GM23248 (cell line): ENCODE measurements around the gene KRT84. TPM values are rescaled to one million over a fixed set of nuclear protein-coding genes. Genes with fewer than 3 reads are reported as not detected.

ENCODE experiments used
- DNase-seq: peaks from one replicate; pipeline ENCODE4 v3.0.0-alpha.2; 2015
- H2AFZ ChIP-seq: fragments of 200-600 bp; sonication (generic); 2 replicates; pipeline ENCODE4 v1.6.1; 2016; ENCODE audit warnings: antibody characterized with exemption
- H3F3A ChIP-seq: fragments of 200-600 bp; sonication (generic); 2 replicates; pipeline ENCODE4 v1.6.1; 2016; ENCODE audit warnings: mild to moderate bottlenecking, antibody characterized with exemption, mixed run types; ENCODE audit not compliant: insufficient read depth
- H3K27ac ChIP-seq: fragments of 200-600 bp; sonication (generic); 2 replicates; pipeline ENCODE4 v1.5.1; 2016; ENCODE audit warnings: mild to moderate bottlenecking
- H3K27me3 ChIP-seq: fragments of 200-600 bp; sonication (generic); replicated peaks from 2 replicates; pipeline ENCODE4 v1.6.1; 2016; ENCODE audit warnings: mild to moderate bottlenecking; ENCODE audit not compliant: insufficient read depth
- H3K36me3 ChIP-seq: fragments of 200-600 bp; sonication (generic); 2 replicates; pipeline ENCODE4 v1.6.1; 2016; ENCODE audit warnings: low read depth, mild to moderate bottlenecking
- H3K4me1 ChIP-seq: fragments of 200-600 bp; sonication (generic); 2 replicates; pipeline ENCODE4 v1.6.1; 2016; ENCODE audit warnings: mild to moderate bottlenecking; ENCODE audit not compliant: insufficient read depth
- H3K4me2 ChIP-seq: fragments of 200-600 bp; sonication (generic); one replicate; pipeline ENCODE4 v1.6.1; 2016; ENCODE audit warnings: mild to moderate bottlenecking; ENCODE audit not compliant: unreplicated experiment
- H3K4me3 ChIP-seq: fragments of 200-600 bp; sonication (generic); 2 replicates; pipeline ENCODE4 v1.5.1; 2016; ENCODE audit warnings: mild to moderate bottlenecking
- H3K79me2 ChIP-seq: fragments of 200-600 bp; sonication (generic); 2 replicates; pipeline ENCODE4 v1.6.1; 2016; ENCODE audit warnings: mild to moderate bottlenecking; ENCODE audit not compliant: insufficient read depth
- H3K9ac ChIP-seq: fragments of 200-600 bp; sonication (generic); 2 replicates; pipeline ENCODE4 v1.6.1; 2016; ENCODE audit warnings: mild to moderate bottlenecking
- H3K9me2 ChIP-seq: fragments of 200-600 bp; sonication (generic); 2 replicates; pipeline ENCODE4 v1.6.1; 2016; ENCODE audit warnings: mixed run types, mild to moderate bottlenecking, moderate library complexity; ENCODE audit not compliant: insufficient read depth
- H3K9me3 ChIP-seq: fragments of 200-600 bp; sonication (generic); one replicate; pipeline ENCODE4 v1.6.1; 2017; ENCODE audit warnings: low read depth
- H4K20me1 ChIP-seq: fragments of 200-600 bp; sonication (generic); 2 replicates; pipeline ENCODE4 v1.6.0; 2016; ENCODE audit not compliant: insufficient read depth
- EZH2 ChIP-seq: fragments of 200-600 bp; sonication (generic); IDR thresholded peaks from 2 replicates; pipeline ENCODE4 v1.6.1; 2018; ENCODE audit warnings: antibody characterized with exemption, mild to moderate bottlenecking; ENCODE audit not compliant: insufficient read depth, poor library complexity, severe bottlenecking
- EZH2phosphoT487 ChIP-seq: fragments of 200-600 bp; sonication (generic); IDR thresholded peaks from 2 replicates; pipeline ENCODE4 v1.6.1; 2018; ENCODE audit warnings: antibody characterized with exemption, moderate library complexity, mild to moderate bottlenecking, low read depth; ENCODE audit not compliant: insufficient read depth
- WGBS, 2 experiments: methylation state at CpG; one replicate each; pipeline ENCODE4 v1.1.6; 2015 to 2017; ENCODE audit warnings: low lambda C conversion rate in 2 of 2, low coverage in 1 of 2; ENCODE audit errors: missing lambda C conversion rate in 2 of 2; 5-methylcytosine and 5-hydroxymethylcytosine counted together
- in situ Hi-C: fragments of 300-500 bp; cut with MboI; formaldehyde crosslinking; loops from 2 replicates; pipeline ENCODE4 v1.15.0; 2020
- polyA plus RNA-seq: library from polyadenylated mRNA; unstranded; fragments of >200 nt; fragmentation: Nextera tagmentation; extraction: Ambion mirVana; gene quantifications from 2 replicates; pipeline ENCODE4 v1.2.1, GENCODE V29; 2016
- total RNA-seq: library from RNA; depleted of rRNA; stranded (reverse); fragments of >200 nt; shearing (Covaris generic); gene quantifications from 2 replicates; pipeline ENCODE4 v1.2.3, GENCODE V29; 2014

The KRT84 gene
- total and polyA plus RNA-seq, 2 experiments from 2014 or later, result not detected

- in situ Hi-C loops, result no loop called here
- Histone ChIP-seq H4K20me1 (no peaks in the 10 kb centered on the region), H3K79me2 (no peaks in the 10 kb centered on the region), H3K36me3 (no peaks in the 10 kb centered on the region), H3F3A (0 out of 2 replicates have a peak, but pooled peaks cover 5% of the 10 kb centered on the region), H3K27me3 (peaks cover 20% of the 10 kb centered on the region), H3K4me3 (no peak overlapping the region), H3K4me2 (no peak overlapping the region), H3K27ac (no peak overlapping the region), H3K9me2 (no peaks in the 10 kb centered on the region), H2AFZ (no peak overlapping the region), H3K9ac (no peak overlapping the region), H3K9me3 (no peaks in the 10 kb centered on the region), H3K4me1 (no peaks in the 10 kb centered on the region)
- 62% methylated on average over 3 of the region's 3 CpGs for WGBS, 2 experiments
- no peak for DNase-seq
- TF ChIP-seq EZH2 (no peak), EZH2phosphoT487 (no peak)
Observed at GRCh38 chr12:52334185-52334584, 51.3 kb downstream of the KRT84 start.

- Histone ChIP-seq H3K27ac (no peak overlapping the region), H2AFZ (no peak overlapping the region), H3K4me1 (no peaks in the 10 kb centered on the region), H3K4me3 (no peak overlapping the region), H3K9me2 (no peaks in the 10 kb centered on the region), H3K27me3 (peaks cover 20% of the 10 kb centered on the region), H3F3A (0 out of 2 replicates have a peak, but pooled peaks cover 5% of the 10 kb centered on the region), H3K9ac (no peak overlapping the region), H4K20me1 (no peaks in the 10 kb centered on the region), H3K4me2 (no peak overlapping the region), H3K79me2 (no peaks in the 10 kb centered on the region), H3K36me3 (no peaks in the 10 kb centered on the region), H3K9me3 (no peaks in the 10 kb centered on the region)
- 63 to 75% methylated on average over 3 of the region's 3 CpGs for WGBS, 2 experiments
- in situ Hi-C loops, result no loop called here
- TF ChIP-seq EZH2phosphoT487, result no peak
- no peak for TF ChIP-seq EZH2
- no peak for DNase-seq
Observed at GRCh38 chr12:52333321-52333720, 52.1 kb downstream of the KRT84 start.

- Histone ChIP-seq H3K4me3 (no peak overlapping the region), H3K27ac (no peak overlapping the region), H2AFZ (no peak overlapping the region), H3F3A (0 out of 2 replicates have a peak, but pooled peaks cover 5% of the 10 kb centered on the region), H3K36me3 (no peaks in the 10 kb centered on the region), H3K79me2 (no peaks in the 10 kb centered on the region), H3K4me2 (no peak overlapping the region), H3K27me3 (peaks cover 20% of the 10 kb centered on the region), H3K4me1 (no peaks in the 10 kb centered on the region), H3K9me3 (no peaks in the 10 kb centered on the region), H3K9me2 (no peaks in the 10 kb centered on the region), H4K20me1 (no peaks in the 10 kb centered on the region), H3K9ac (no peak overlapping the region)
- WGBS, 2 experiments, result 44 to 62% methylated on average over 1 of the region's 1 CpG
- in situ Hi-C loops, result no loop called here
- DNase-seq, result no peak
- TF ChIP-seq EZH2phosphoT487, result no peak
Observed at GRCh38 chr12:52332381-52332780, 53.1 kb downstream of the KRT84 start.

GRCh38 chr12:52331833-52332232 is 53.6 kb downstream of the KRT84 start:
- no peak overlapping the region for H3K9ac ChIP-seq
- WGBS, 2 experiments, result 71 to 72% methylated on average over 3 of the region's 3 CpGs
- in situ Hi-C loops, result no loop called here
- no peak for DNase-seq
- H3F3A ChIP-seq, result 0 out of 2 replicates have a peak, but pooled peaks cover 4% of the 10 kb centered on the region
- peaks cover 20% of the 10 kb centered on the region for H3K27me3 ChIP-seq
- H3K4me1 ChIP-seq, result no peaks in the 10 kb centered on the region
- H2AFZ ChIP-seq, result no peak overlapping the region
- TF ChIP-seq EZH2 (no peak), EZH2phosphoT487 (no peak)
- H3K36me3 ChIP-seq, result no peaks in the 10 kb centered on the region
- no peak overlapping the region for H3K4me2 ChIP-seq
- no peaks in the 10 kb centered on the region for H3K9me3 ChIP-seq
- H3K79me2 ChIP-seq, result no peaks in the 10 kb centered on the region
- no peaks in the 10 kb centered on the region for H4K20me1 ChIP-seq
- no peak overlapping the region for H3K4me3 ChIP-seq
- no peaks in the 10 kb centered on the region for H3K9me2 ChIP-seq
- H3K27ac ChIP-seq, result no peak overlapping the region

GRCh38 chr12:52331039-52331438 is 54.4 kb downstream of the KRT84 start:
- no peak for DNase-seq
- H3K4me1 ChIP-seq, result no peaks in the 10 kb centered on the region
- no peak overlapping the region for H3K4me3 ChIP-seq
- in situ Hi-C loops, result no loop called here
- no peaks in the 10 kb centered on the region for H3K9me3 ChIP-seq
- no peak overlapping the region for H2AFZ ChIP-seq
- H3K9ac ChIP-seq, result no peak overlapping the region
- WGBS, 2 experiments, result 31 to 44% methylated on average over 1 of the region's 1 CpG
- no peak overlapping the region for H3K4me2 ChIP-seq
- no peaks in the 10 kb centered on the region for H3K79me2 ChIP-seq
- H3K9me2 ChIP-seq, result no peaks in the 10 kb centered on the region
- H4K20me1 ChIP-seq, result no peaks in the 10 kb centered on the region
- no peaks in the 10 kb centered on the region for H3F3A ChIP-seq
- H3K27me3 ChIP-seq, result peaks cover 20% of the 10 kb centered on the region
- TF ChIP-seq EZH2phosphoT487 (no peak), EZH2 (no peak)
- no peaks in the 10 kb centered on the region for H3K36me3 ChIP-seq
- H3K27ac ChIP-seq, result no peak overlapping the region
